Activated naive CD8-positive, alpha-beta T cell treated with anti-CD3 and anti-CD28 coated beads, Interleukin-2, amount 50 U/mL, for 24 hours (primary cell): Measurements from ENCODE around the gene CD81.
A peak's percentile ranks its signal among the peaks of the same experiment; 100 is the strongest.

Experiments
- ATAC-seq: fragments of 150-1000 bp; cut with Tn5 transposase; one replicate; pipeline ENCODE4 v1.10.0; 2021
- DNase-seq: peaks from one replicate; pipeline ENCODE4 v3.0.0; 2021
- H3K27ac Mint-ChIP-seq: one replicate; pipeline ENCODE4 v1.8.0; 2021; ENCODE audit warnings: mild to moderate bottlenecking, mixed read lengths
- H3K27me3 Mint-ChIP-seq: one replicate; pipeline ENCODE4 v1.8.0; 2021; ENCODE audit warnings: mixed read lengths
- H3K36me3 Mint-ChIP-seq: one replicate; pipeline ENCODE4 v1.8.0; 2021; ENCODE audit warnings: low read depth, mixed read lengths
- H3K4me1 Mint-ChIP-seq: one replicate; pipeline ENCODE4 v1.8.0; 2021; ENCODE audit warnings: mixed read lengths
- H3K4me3 Mint-ChIP-seq: one replicate; pipeline ENCODE4 v1.8.0; 2021; ENCODE audit warnings: mild to moderate bottlenecking, moderate library complexity, mixed read lengths
- H3K9me3 Mint-ChIP-seq: one replicate; pipeline ENCODE4 v1.8.0; 2021; ENCODE audit warnings: mixed read lengths

Gene CD81

DNA sequence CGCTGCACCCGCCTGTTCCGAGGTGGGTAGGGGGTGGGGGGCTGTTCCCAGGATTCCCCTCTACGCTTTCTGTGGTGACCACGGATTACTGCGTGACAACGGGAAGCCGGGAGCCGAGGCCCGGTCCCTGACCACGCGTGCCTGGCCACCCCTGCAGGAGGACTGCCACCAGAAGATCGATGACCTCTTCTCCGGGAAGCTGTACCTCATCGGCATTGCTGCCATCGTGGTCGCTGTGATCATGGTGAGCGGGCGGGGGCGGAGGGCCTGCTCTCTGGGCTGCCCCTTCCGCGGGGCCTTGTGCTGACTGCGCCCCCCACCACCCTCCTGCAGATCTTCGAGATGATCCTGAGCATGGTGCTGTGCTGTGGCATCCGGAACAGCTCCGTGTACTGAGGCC lies 19.4 kb downstream of the CD81 start:
- Mint-ChIP-seq H3K4me3 (no peak overlapping the region), H3K36me3 (peaks cover 9% of the 10 kb centered on the region), H3K27me3 (no peaks in the 10 kb centered on the region), H3K9me3 (no peaks in the 10 kb centered on the region), H3K4me1 (peaks cover 9% of the 10 kb centered on the region), H3K27ac (no peak overlapping the region)
- no peak for ATAC-seq
- no peak for DNase-seq

DNA sequence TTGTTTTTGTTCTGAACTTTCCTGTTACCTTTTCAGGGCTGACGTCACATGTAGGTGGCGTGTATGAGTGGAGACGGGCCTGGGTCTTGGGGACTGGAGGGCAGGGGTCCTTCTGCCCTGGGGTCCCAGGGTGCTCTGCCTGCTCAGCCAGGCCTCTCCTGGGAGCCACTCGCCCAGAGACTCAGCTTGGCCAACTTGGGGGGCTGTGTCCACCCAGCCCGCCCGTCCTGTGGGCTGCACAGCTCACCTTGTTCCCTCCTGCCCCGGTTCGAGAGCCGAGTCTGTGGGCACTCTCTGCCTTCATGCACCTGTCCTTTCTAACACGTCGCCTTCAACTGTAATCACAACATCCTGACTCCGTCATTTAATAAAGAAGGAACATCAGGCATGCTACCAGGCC lies 19.9 kb downstream of the CD81 start:
- DNase-seq, result no peak
- ATAC-seq, result no peak
- Mint-ChIP-seq H3K27me3 (no peaks in the 10 kb centered on the region), H3K4me3 (no peak overlapping the region), H3K4me1 (peaks cover 12% of the 10 kb centered on the region), H3K36me3 (peaks cover 8% of the 10 kb centered on the region), H3K9me3 (no peaks in the 10 kb centered on the region), H3K27ac (no peak overlapping the region)

DNA sequence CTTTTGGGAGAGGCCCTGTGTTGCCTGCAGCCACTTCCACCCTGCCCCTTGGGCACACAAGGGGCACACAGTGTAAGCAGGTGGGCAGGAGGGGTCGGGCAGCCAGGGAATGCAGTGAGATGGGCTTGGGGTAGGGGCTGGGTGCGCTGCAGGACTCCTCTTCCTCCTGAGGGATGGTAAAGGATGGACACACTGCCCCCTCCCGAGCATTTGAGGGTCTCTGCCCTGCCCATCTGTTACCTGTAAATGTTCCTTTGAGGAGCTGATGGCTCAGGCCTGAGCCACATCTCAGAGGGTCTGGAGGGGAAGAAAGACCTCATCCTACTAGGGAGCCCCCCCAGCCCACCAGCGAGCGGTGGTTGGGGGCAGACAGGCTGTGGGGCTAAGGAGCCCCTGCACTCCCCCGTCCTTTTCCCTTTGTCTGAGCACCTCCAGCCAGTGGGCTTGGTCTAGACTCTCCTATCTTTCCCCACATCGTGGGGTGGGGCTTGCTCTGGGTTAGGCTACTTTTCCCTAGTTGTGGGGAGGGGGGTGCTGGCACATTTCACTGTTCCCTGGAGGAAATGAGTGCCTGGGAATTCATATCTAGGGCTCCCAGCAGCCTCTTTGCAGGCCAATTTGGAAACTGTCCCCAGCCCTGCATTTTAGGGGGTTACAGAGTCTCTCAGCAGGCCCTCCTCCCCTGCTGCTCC lies 21.7 kb downstream of the CD81 start:
- H3K27ac Mint-ChIP-seq, result peak overlapping the region; percentile 73
- no peaks in the 10 kb centered on the region for H3K9me3 Mint-ChIP-seq
- H3K4me3 Mint-ChIP-seq, result peak overlapping the region; percentile 90
- DNase-seq (no peak), ATAC-seq (no peak)
- H3K27me3 Mint-ChIP-seq, result no peaks in the 10 kb centered on the region
- peaks cover 8% of the 10 kb centered on the region for H3K36me3 Mint-ChIP-seq
- peaks cover 20% of the 10 kb centered on the region for H3K4me1 Mint-ChIP-seq

DNA sequence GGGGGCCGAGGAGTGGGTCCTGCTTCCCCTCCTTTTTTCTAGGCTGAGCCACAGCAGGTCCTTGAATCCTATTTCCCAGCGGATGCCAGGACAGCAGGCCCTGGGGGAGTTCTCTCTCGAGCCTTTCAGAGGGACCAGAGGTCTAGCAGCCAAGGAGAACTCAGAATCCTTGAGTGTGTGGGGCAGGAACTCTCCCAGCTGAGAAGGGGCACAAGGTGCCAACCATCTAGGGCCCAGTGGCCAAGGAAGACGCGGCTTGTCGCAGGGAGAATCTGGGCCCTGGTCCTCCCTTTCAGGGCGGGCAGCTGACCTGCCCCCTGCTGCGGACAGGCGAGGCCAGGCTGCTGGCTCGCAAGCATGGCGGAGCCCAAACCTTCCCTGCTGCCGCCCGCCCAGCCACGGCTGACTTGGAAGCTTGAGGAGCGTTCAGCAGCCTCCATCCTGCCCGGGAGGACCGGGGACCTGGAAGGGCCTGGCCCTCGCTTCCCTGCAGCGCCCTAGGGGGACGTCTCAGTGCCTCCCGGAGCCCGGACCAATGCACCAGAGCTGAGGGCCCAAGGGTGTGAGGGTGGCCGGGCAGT lies 22.5 kb downstream of the CD81 start:
- H3K27me3 Mint-ChIP-seq, result no peaks in the 10 kb centered on the region
- H3K4me1 Mint-ChIP-seq, result peaks cover 20% of the 10 kb centered on the region
- H3K27ac Mint-ChIP-seq, result peak overlapping the region; percentile 73
- no peaks in the 10 kb centered on the region for H3K9me3 Mint-ChIP-seq
- peak overlapping the region; percentile 90 for H3K4me3 Mint-ChIP-seq
- DNase-seq (no peak), ATAC-seq (no peak)
- H3K36me3 Mint-ChIP-seq, result peaks cover 8% of the 10 kb centered on the region

DNA sequence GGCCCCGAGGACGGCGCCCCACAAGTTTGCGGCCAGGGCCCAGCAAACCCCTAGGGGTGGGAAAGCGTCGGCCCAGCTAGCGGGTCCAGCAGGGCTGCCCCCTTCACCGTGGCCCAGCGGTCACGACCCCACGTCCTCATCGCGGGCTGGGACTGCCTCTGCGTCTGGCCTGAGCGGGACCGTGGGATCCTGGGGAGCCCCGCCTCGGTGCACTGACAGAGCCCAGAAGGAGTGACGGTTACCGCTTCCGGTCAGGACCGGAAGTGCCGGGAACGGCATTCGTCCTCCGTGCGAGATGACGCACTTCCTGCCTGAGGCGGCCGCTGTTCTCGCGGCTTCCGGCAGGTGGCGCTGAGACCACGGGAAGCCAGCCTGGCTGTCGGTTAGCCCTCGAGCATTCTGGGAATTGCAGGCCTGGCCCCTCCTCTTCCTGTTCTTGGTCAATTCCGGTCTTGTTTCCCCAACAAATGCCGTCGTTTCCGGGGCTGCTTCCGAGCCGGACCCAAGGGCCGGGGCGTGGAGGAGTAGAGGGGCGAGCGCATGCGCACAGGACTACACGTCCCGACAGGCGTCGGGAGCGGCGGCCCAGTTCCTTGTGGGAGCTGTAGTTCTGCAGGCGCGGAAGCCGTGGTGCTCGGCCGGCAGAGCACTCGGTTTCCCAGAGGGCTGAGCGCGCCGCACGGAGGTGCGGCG lies 23.1 kb downstream of the CD81 start, which contains the start of gene TSSC4:
TSS of gene TSSC4 (plus strand) at position 682 of the 693 bp plus-strand sequence. CDS start 1,884 bp downstream, outside the sequence.
- ATAC-seq, result peak; percentile 88
- Mint-ChIP-seq H3K4me1 (peaks cover 20% of the 10 kb centered on the region), H3K36me3 (peaks cover 8% of the 10 kb centered on the region)

DNA sequence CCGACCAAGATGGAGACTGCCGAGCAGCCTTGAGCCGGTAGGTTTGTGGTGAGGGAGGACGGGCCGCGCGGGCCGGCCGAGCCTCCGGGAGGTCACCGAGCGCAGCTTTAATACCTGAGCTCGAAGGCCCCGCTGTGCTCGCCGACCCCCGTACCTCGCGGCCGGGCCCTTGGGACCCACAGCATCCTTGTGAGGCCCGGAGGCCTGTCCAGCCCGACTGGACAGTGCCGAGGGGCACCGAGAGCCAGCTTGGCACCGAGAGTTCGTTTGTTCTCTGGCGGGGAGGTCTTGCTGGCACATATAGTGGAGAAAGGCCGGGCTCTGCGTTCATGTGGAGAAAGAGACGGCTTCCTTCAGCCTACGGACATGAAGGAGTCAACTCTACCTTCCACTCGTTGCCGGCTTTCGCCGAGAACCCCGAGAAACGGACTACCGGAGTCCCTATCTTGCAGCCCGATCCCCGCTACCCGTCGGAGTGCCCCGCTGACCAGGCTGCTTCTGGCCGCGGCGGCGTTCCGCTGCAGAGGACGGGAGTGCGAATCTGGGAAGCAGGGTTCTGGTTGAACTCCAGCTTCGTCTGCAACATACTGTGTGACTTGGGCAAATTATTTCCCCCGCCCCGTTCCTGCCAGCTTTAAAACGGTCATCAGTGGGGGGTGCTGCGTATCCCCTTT lies 23.8 kb downstream of the CD81 start:
- peaks cover 20% of the 10 kb centered on the region for H3K4me1 Mint-ChIP-seq
- peak overlapping the region; percentile 90 for H3K4me3 Mint-ChIP-seq
- peak overlapping the region; percentile 84 for H3K27ac Mint-ChIP-seq
- no peak for DNase-seq
- H3K27me3 Mint-ChIP-seq, result no peaks in the 10 kb centered on the region
- H3K36me3 Mint-ChIP-seq, result peaks cover 8% of the 10 kb centered on the region
- H3K9me3 Mint-ChIP-seq, result no peaks in the 10 kb centered on the region
- no peak for ATAC-seq

More for the DNA sequence above, 23.1 kb downstream of the CD81 start, which contains the start of gene TSSC4:
- H3K9me3 Mint-ChIP-seq, result no peaks in the 10 kb centered on the region
- no peaks in the 10 kb centered on the region for H3K27me3 Mint-ChIP-seq
- peak; percentile 99 for DNase-seq
- H3K4me3 Mint-ChIP-seq, result peak within 1 kb of the TSS; percentile 90
- H3K27ac Mint-ChIP-seq, result peak within 1 kb of the TSS; percentile 84

DNA sequence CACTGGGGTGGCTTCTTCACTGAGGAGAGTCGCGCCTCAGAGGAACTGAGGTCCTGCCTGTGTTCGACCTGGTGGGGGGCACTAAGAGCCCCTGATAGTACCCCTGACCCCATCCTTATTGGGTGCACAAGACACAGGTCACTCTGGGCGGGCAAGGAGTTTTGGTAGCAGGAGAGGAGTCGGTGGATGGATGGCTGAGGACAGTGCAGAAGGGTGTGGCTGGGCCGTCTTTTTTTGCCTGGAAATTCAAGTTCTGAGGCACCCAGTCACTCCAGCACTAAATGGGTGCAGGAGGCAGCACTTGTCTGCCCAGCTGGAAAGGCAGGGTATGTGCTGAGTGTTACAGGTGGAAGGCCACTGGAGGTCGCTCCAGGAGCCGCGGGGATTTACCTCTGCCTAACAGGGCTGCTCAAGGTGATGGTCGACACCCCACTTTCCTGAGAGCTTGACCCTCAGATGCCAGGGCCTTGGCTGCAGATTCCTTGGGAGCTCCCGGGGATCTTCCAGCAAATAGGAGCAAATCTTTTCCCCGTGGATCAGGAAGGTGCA lies 24.4 kb downstream of the CD81 start:
- no peaks in the 10 kb centered on the region for H3K9me3 Mint-ChIP-seq
- peaks cover 8% of the 10 kb centered on the region for H3K36me3 Mint-ChIP-seq
- H3K4me1 Mint-ChIP-seq, result peaks cover 20% of the 10 kb centered on the region
- no peaks in the 10 kb centered on the region for H3K27me3 Mint-ChIP-seq
- ATAC-seq, result no peak
- DNase-seq, result no peak
- H3K27ac Mint-ChIP-seq, result peak overlapping the region; percentile 84
- H3K4me3 Mint-ChIP-seq, result peak overlapping the region; percentile 90

DNA sequence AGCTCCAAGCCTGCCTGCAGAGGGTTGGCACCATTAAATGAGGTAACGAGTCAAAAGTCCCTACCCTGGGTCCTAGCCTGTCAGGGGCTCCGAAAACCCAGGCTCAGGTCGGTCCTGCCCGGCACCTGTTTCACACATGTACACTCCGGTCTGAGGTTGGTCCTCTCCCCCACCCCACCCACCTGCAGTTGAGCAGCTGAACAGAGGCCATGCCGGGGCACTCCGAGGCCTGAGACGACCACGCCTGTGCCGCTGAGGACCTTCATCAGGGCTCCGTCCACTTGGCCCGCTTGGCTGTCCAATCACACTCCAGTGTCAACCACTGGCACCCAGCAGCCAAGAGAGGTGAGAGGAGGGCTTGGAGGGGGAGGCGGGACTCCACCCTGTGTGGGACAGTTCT lies 25.0 kb downstream of the CD81 start:
- Mint-ChIP-seq H3K9me3 (no peaks in the 10 kb centered on the region), H3K4me1 (peaks cover 20% of the 10 kb centered on the region), H3K36me3 (peaks cover 4% of the 10 kb centered on the region), H3K27me3 (no peaks in the 10 kb centered on the region), H3K27ac (no peak overlapping the region), H3K4me3 (peak overlapping the region; percentile 90)
- no peak for DNase-seq
- ATAC-seq, result no peak

DNA sequence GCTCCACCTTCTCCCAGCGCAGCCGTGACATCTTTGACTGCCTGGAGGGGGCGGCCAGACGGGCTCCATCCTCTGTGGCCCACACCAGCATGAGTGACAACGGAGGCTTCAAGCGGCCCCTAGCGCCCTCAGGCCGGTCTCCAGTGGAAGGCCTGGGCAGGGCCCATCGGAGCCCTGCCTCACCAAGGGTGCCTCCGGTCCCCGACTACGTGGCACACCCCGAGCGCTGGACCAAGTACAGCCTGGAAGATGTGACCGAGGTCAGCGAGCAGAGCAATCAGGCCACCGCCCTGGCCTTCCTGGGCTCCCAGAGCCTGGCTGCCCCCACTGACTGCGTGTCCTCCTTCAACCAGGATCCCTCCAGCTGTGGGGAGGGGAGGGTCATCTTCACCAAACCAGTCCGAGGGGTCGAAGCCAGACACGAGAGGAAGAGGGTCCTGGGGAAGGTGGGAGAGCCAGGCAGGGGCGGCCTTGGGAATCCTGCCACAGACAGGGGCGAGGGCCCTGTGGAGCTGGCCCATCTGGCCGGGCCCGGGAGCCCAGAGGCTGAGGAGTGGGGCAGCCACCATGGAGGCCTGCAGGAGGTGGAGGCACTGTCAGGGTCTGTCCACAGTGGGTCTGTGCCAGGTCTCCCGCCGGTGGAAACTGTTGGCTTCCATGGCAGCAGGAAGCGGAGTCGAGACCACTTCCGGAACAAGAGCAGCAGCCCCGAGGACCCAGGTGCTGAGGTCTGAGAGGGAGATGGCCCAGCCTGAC lies 26.0 kb downstream of the CD81 start:
- H3K27ac Mint-ChIP-seq, result no peak overlapping the region
- ATAC-seq (no peak), DNase-seq (no peak)
- peak overlapping the region; percentile 90 for H3K4me3 Mint-ChIP-seq
- H3K9me3 Mint-ChIP-seq, result no peaks in the 10 kb centered on the region
- peaks cover 20% of the 10 kb centered on the region for H3K4me1 Mint-ChIP-seq
- H3K36me3 Mint-ChIP-seq, result no peaks in the 10 kb centered on the region
- H3K27me3 Mint-ChIP-seq, result no peaks in the 10 kb centered on the region

DNA sequence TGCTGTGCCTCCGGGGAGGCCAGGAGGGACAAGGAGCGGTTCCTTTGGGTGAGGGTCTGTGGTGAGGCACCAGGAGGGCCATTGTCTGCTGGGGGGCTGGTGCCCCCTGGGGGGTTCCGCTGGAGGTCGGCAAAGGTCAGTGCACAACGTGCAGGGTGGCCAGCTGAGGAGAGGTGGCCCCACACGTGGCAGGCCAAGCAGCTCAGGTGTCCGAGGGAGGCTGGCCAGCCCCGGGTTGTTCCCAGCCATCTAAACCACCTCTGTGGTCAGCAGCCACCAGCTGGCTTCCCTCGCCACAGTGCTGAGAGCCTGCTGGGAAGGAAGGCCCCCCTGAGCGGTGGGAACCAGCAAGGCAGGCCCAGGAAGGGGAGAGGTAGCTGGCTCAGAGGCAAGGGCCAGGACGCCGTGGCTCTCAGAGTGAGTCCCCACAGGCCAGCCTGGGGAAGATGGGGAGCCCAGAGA lies 27.7 kb downstream of the CD81 start:
- DNase-seq (no peak), ATAC-seq (no peak)
- H3K36me3 Mint-ChIP-seq, result no peaks in the 10 kb centered on the region
- no peak overlapping the region for H3K4me3 Mint-ChIP-seq
- H3K4me1 Mint-ChIP-seq, result peaks cover 15% of the 10 kb centered on the region
- no peaks in the 10 kb centered on the region for H3K27me3 Mint-ChIP-seq
- no peaks in the 10 kb centered on the region for H3K9me3 Mint-ChIP-seq
- no peak overlapping the region for H3K27ac Mint-ChIP-seq

DNA sequence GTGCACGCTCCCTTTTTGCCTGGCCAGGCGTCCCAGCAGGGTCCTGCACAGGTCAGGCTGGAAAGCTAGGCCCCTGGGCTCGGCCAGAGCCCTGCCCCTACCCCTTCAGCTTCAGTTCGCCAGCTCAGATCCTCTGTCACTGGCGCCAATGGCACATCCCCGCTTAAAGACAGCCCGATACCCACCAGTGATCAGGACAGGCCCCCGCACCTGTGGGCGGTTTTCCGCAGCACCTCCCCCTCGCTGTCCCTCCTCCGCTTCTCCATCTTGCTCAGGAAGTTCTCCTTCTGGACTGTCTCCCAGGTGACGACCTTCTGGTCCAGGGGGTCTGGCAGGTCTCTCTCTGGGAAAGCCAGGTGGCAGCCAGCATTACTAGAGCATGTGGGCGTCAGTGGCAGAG lies 29.3 kb downstream of the CD81 start:
- H3K27me3 Mint-ChIP-seq, result peaks cover 1% of the 10 kb centered on the region
- no peak overlapping the region for H3K27ac Mint-ChIP-seq
- no peak for ATAC-seq
- no peak for DNase-seq
- H3K36me3 Mint-ChIP-seq, result no peaks in the 10 kb centered on the region
- peaks cover 11% of the 10 kb centered on the region for H3K4me1 Mint-ChIP-seq
- no peak overlapping the region for H3K4me3 Mint-ChIP-seq
- no peaks in the 10 kb centered on the region for H3K9me3 Mint-ChIP-seq

DNA sequence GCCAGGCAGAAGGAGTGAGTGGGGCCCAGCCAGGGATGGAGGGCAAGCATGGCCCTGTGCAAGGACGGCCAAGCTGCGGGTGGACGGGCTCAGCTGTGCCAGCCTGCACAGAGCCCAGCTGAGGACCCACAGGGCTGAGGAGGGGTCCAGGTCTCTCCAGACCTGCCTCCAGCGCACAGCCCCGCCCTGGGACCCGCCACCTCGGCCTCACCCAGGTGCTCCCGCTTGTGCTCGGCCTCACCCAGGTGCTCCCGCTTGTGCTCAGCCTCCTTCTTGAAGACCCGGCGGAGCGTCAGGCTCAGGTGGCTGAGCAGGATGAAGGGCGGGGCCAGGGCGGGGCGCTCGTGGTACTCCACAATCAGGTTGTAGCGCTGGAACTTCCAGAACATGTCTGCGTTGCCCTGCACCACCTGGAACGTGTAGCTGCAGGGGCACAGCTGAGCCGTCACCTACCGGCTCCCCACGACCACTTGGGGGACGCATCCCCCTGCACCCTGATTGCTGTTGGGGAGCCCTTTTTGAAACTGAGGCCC lies 29.8 kb downstream of the CD81 start:
- Mint-ChIP-seq H3K27me3 (peaks cover 1% of the 10 kb centered on the region), H3K4me1 (peaks cover 8% of the 10 kb centered on the region), H3K4me3 (no peak overlapping the region), H3K36me3 (no peaks in the 10 kb centered on the region), H3K9me3 (no peaks in the 10 kb centered on the region), H3K27ac (no peak overlapping the region)
- ATAC-seq, result no peak
- no peak for DNase-seq

DNA sequence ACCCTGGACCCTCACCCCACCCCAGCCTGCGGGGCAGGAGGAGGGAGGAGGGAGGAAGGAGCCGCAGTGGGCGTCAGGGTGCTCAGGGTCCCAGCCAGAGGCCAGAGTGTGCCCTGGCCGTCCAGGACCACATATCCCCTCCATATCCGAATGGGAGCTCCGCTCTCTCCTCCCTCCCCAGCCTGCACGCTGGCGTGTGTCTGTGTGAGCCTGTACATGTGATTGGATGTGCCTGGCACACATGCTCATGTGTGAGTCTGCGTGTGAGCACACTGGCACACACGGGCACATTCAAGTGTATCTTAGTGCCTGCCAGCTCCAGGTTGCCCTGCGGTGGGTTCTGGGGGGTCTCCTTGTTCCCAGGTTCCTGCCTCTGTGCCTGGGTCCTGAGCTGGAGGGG lies 31.6 kb downstream of the CD81 start:
- DNase-seq, result no peak
- Mint-ChIP-seq H3K4me1 (no peaks in the 10 kb centered on the region), H3K27ac (no peak overlapping the region), H3K27me3 (peaks cover 1% of the 10 kb centered on the region), H3K9me3 (no peaks in the 10 kb centered on the region), H3K4me3 (no peak overlapping the region), H3K36me3 (no peaks in the 10 kb centered on the region)
- ATAC-seq, result no peak
